Vagina (tissue), 2 donors: Measurements from ENCODE around the gene SLC22A4.

Experiments
- POLR2A ChIP-seq, 2 donors: fragments of 450-650 bp; IDR thresholded peaks; one replicate each; pipeline ENCODE4 v1.6.1; 2017; ENCODE audit warnings: antibody characterized with exemption in 2 of 2, mild to moderate bottlenecking in 2 of 2, moderate library complexity in 2 of 2
- POLR2AphosphoS5 ChIP-seq, 2 donors: sonication (generic); formaldehyde crosslinking; IDR thresholded peaks; one replicate each; pipeline ENCODE4 v1.9.0; 2017; ENCODE audit warnings: antibody characterized with exemption in 2 of 2, mild to moderate bottlenecking in 2 of 2, low read depth in 1 of 2; ENCODE audit not compliant: insufficient read depth in 1 of 2

- TF ChIP-seq POLR2AphosphoS5 (IDR thresholded peaks at IDR 0.05; ENCODE audit: insufficient read depth in 1 of 2, low read depth in 1 of 2) (peak in 1 of 2 donors; percentile 40), POLR2A (IDR thresholded peaks at IDR 0.05) (no peak)
Observed at GRCh38 chr5:132263548-132264261, 30.5 kb upstream of the SLC22A4 start.
